Memory B cell (primary cell): Measurements from ENCODE around the gene HSF2BP.
"Not testable (repeated sequence)": the region's sequence is repeated elsewhere in the genome, so short reads cannot be mapped to it uniquely, and the experiment has no call there.

Experiments
- ATAC-seq: fragments of 150-1000 bp; cut with Tn5 transposase; 2 replicates; pipeline ENCODE4 v1.10.0; 2021; ENCODE audit warnings: low read depth, mild to moderate bottlenecking, moderate library complexity
- DNase-seq, 2 donors: peaks; one replicate each; pipeline ENCODE4 v3.0.0; 2022; ENCODE audit warnings: low spot score in 2 of 2
- H3K27ac Mint-ChIP-seq: one replicate; pipeline ENCODE4 v1.8.0; 2022; ENCODE audit warnings: mild to moderate bottlenecking, moderate library complexity, mixed read lengths
- H3K27me3 Mint-ChIP-seq: one replicate; pipeline ENCODE4 v1.8.0; 2022; ENCODE audit warnings: mixed read lengths
- H3K36me3 Mint-ChIP-seq: one replicate; pipeline ENCODE4 v1.8.0; 2022; ENCODE audit warnings: mild to moderate bottlenecking, mixed read lengths
- H3K4me1 Mint-ChIP-seq: one replicate; pipeline ENCODE4 v1.8.0; 2022; ENCODE audit warnings: mixed read lengths
- H3K4me3 Mint-ChIP-seq: one replicate; pipeline ENCODE4 v1.8.0; 2022; ENCODE audit warnings: mild to moderate bottlenecking, moderate library complexity, mixed read lengths
- H3K9me3 Mint-ChIP-seq: one replicate; pipeline ENCODE4 v1.8.0; 2022; ENCODE audit warnings: mixed read lengths

HSF2BP gene

GRCh38 chr21:43510669-43511068 lies 148.6 kb downstream of the HSF2BP start:
- not testable (repeated sequence) for H3K27ac Mint-ChIP-seq, H3K36me3 Mint-ChIP-seq, H3K4me1 Mint-ChIP-seq, H3K9me3 Mint-ChIP-seq, DNase-seq, H3K4me3 Mint-ChIP-seq, H3K27me3 Mint-ChIP-seq
- peak; percentile 38 for ATAC-seq

DNA sequence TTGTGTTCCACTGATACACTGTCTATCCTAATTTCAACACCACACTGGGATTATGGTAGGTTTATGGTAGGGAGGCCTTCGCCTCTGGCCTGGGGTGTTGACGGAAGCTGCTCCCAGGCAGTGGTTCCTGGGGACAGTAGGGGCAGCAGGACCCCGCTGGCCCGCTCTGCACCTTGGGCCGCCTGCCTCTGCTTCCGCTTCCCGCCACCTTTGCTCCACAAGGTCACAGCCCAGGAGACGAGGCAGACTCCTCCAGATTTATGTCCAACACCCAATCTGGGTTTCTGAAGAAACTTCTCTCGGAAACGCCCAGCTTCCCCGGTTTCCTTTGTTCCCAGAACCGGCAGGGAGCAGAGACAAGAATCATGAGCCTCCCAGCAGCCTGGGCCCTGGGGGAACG lies 155.4 kb downstream of the HSF2BP start:
- ATAC-seq, H3K9me3 Mint-ChIP-seq, H3K27me3 Mint-ChIP-seq, DNase-seq, H3K4me3 Mint-ChIP-seq, H3K27ac Mint-ChIP-seq, H3K36me3 Mint-ChIP-seq, H3K4me1 Mint-ChIP-seq: not testable (repeated sequence)

DNA sequence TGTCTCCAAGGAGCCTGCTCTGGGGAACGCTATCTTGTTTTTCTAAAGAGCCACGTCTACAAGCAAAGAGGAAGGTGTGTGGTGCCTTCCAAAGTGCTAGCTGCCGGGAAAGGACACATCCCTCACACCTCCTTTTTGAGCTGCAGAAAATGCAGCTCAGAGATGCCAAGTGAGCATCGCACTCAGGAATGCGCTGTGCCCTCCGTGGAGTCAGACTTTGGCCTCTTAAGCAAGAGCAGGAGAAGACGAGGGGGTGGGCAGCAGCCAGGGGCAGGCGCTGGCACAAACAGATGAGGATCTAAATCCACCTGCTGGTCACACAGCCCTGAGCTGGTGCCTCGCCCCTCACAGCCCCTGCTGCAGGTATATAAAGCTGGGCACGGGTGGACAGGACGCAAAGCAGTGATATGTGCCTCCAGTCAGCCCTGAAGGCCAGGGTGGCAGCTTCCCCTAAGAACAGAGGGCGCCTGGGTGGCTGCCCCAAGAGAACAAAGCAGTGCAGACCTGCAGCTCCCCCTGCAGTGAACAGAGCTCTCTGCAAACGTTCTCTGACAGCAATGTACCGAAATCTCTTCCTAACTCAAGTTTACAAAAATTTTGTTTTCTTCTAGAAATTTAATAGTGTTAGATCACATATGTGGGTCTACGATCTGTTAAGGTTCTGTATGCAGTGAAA lies 156.1 kb downstream of the HSF2BP start:
- not testable (repeated sequence) for H3K27me3 Mint-ChIP-seq, DNase-seq, H3K4me3 Mint-ChIP-seq, H3K27ac Mint-ChIP-seq, H3K36me3 Mint-ChIP-seq, H3K4me1 Mint-ChIP-seq, H3K9me3 Mint-ChIP-seq
- ATAC-seq, result peak; percentile 84

DNA sequence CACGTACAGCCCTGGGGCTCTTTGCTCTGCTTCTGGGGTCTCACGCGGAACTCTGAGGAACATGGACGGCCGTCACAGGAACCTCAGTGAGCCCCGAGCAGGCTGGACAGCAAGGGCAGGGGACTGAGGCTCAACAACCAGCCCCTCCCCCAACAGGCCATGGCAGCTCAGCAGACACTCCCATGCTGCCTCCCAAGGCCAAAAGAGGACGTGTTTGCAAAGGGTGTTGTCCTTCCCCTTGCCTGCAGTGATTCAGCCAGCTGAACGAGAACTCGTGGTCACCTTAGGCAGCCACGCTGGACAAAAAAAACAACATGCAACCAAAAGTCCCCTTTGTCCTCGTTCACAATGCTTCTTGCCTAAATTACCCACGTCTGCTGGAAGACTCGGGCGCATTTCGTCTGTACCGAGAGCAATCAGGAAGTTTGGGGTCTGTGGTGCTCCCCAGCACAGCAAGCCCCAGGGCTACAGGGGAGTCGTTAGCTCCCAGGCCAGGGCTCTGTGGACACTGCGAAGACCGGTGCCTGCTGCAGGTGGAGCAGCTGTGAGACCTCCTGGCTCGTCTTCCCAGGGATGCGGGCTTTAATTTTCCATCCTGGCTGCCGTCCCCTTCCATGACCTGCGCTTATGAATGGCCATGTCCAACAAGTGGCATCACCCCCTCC lies 156.7 kb downstream of the HSF2BP start:
- not testable (repeated sequence) for H3K4me3 Mint-ChIP-seq, H3K9me3 Mint-ChIP-seq, ATAC-seq, H3K36me3 Mint-ChIP-seq, DNase-seq, H3K27me3 Mint-ChIP-seq, H3K27ac Mint-ChIP-seq, H3K4me1 Mint-ChIP-seq

DNA sequence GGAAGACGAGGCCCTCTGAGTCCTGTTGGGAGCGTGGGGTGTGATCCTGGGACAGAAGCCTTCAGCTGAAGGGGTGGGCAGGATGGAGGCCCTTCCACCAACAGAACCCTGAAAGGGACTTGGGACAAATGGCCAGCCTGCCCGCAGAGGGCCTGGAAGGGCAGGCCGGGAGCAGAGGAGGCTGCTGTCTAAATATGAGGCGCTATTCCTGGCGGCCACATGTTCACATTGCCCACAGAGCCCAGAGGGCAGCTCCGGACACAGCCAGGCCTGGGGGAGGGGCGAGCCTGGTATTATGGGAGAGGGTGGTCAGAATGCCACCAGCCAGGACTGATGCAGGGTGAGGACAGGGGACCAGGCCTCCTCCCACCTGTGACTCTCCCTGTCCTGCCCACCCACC lies 160.4 kb downstream of the HSF2BP start:
- H3K27ac Mint-ChIP-seq, H3K27me3 Mint-ChIP-seq: not testable (repeated sequence)

GRCh38 chr21:43498065-43498464 lies 161.2 kb downstream of the HSF2BP start:
- not testable (repeated sequence) for H3K36me3 Mint-ChIP-seq, H3K9me3 Mint-ChIP-seq, ATAC-seq, H3K4me3 Mint-ChIP-seq, H3K4me1 Mint-ChIP-seq, H3K27ac Mint-ChIP-seq, H3K27me3 Mint-ChIP-seq, DNase-seq

More for the DNA sequence above, 160.4 kb downstream of the HSF2BP start:
- H3K4me1 Mint-ChIP-seq, H3K9me3 Mint-ChIP-seq, H3K36me3 Mint-ChIP-seq, ATAC-seq, DNase-seq, H3K4me3 Mint-ChIP-seq: not testable (repeated sequence)

DNA sequence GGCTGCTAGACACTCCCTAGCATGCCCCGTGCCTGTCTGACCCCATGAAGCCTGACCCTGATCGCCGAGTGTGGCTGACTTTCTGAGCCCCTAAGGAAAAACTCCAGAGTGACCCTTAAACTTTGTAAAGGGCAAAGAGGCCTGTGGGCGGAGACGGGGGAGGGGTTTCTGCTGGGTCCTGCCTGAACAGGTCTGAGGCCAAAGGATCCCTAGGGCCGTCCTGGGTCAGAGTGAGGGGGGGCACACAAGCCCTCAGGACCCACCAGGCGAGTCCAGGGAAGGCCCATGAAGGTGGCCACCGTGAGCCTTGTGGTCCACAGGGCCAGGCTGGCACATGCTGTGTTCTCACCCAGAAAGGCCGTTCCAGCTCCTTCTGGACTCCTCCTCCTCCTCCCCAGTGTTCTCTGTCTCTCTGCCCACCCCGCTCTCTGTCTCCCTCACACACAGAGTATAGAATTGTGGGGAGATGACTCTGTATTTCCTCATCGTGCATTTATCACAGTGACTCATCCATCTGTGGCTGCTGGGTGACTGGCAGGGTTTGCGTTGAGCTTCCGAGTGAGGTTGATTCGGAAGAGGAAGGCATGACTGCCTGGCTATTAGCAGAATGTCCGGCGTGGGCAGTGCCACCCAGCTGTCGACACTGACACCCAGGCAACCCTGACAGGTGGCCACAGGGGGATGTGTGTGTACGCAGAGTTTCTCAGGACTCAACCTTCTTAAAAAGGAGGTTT lies 164.8 kb downstream of the HSF2BP start:
- H3K36me3 Mint-ChIP-seq, H3K27me3 Mint-ChIP-seq, ATAC-seq, H3K9me3 Mint-ChIP-seq, DNase-seq, H3K4me1 Mint-ChIP-seq, H3K27ac Mint-ChIP-seq, H3K4me3 Mint-ChIP-seq: not testable (repeated sequence)

GRCh38 chr21:43493471-43493870 lies 165.8 kb downstream of the HSF2BP start:
- not testable (repeated sequence) for H3K36me3 Mint-ChIP-seq, ATAC-seq, H3K4me1 Mint-ChIP-seq, H3K4me3 Mint-ChIP-seq, H3K27me3 Mint-ChIP-seq, DNase-seq, H3K27ac Mint-ChIP-seq, H3K9me3 Mint-ChIP-seq

DNA sequence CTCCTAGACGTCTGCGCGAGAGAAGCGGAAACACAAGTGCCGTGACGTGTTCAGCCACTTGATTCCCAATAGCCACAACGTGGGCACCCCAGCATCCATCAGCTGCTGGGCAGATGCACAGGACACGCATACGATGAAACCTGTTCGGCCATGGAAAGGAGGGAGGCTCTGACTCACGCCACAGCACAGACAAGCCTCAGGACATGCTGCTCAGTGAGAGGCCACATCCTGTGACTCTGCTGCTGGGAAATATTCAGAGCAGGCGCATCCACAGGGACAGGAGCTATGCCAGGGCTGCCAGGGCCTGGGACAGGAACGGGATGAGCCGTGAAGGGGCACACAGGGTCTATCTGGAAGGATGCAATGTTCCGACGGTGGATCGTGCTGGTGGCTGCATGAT lies 171.1 kb downstream of the HSF2BP start:
- not testable (repeated sequence) for H3K4me1 Mint-ChIP-seq, H3K4me3 Mint-ChIP-seq, H3K27ac Mint-ChIP-seq, H3K27me3 Mint-ChIP-seq, H3K9me3 Mint-ChIP-seq, DNase-seq, H3K36me3 Mint-ChIP-seq, ATAC-seq

GRCh38 chr21:43486051-43486450 lies 173.2 kb downstream of the HSF2BP start:
- not testable (repeated sequence) for H3K27me3 Mint-ChIP-seq, H3K36me3 Mint-ChIP-seq, H3K4me1 Mint-ChIP-seq, H3K27ac Mint-ChIP-seq, DNase-seq, ATAC-seq, H3K4me3 Mint-ChIP-seq, H3K9me3 Mint-ChIP-seq

GRCh38 chr21:43485016-43485415 lies 174.3 kb downstream of the HSF2BP start:
- DNase-seq, H3K4me3 Mint-ChIP-seq, ATAC-seq, H3K4me1 Mint-ChIP-seq, H3K36me3 Mint-ChIP-seq, H3K9me3 Mint-ChIP-seq, H3K27ac Mint-ChIP-seq, H3K27me3 Mint-ChIP-seq: not testable (repeated sequence)

- not testable (repeated sequence) for H3K36me3 Mint-ChIP-seq, H3K4me1 Mint-ChIP-seq, ATAC-seq, H3K4me3 Mint-ChIP-seq, H3K9me3 Mint-ChIP-seq, H3K27ac Mint-ChIP-seq, H3K27me3 Mint-ChIP-seq, DNase-seq
These were observed 180.1 kb downstream of the HSF2BP start for GRCh38 chr21:43479197-43479596.
